NCI-H2081 treated with DMSO at 0.1 percent for 48 hours (cell line): Measurements from ENCODE around the gene ZNF219.
A peak's percentile ranks its signal among the peaks of the same experiment; 100 is the strongest.

Experiments
- DNase-seq: peaks from one replicate; lab custom pipeline; 2025; lab: John Stamatoyannopoulos, UW

The ZNF219 gene

GRCh38 chr14:21101802-21102413 lies 3.5 kb upstream of the ZNF219 start:
- DNase-seq, result no peak

- no peak for DNase-seq
Observed at GRCh38 chr14:21100931-21101330, 2.5 kb upstream of the ZNF219 start, which contains the start of gene TMEM253. Gene TMEM253, plus strand, starts transcription at chr14:21101066. Its CDS starts 278 bp downstream, at chr14:21101344.

- DNase-seq, result no peak
Observed at GRCh38 chr14:21099596-21099985, 1.1 kb upstream of the ZNF219 start.

GRCh38 chr14:21098892-21099595 lies 589 bp upstream of the ZNF219 start:
- DNase-seq, result no peak

- DNase-seq, result no peak
Observed at GRCh38 chr14:21097636-21098075, 799 bp downstream of the ZNF219 start.

- DNase-seq, result no peak
Observed at GRCh38 chr14:21096978-21097635, 1.3 kb downstream of the ZNF219 start.

GRCh38 chr14:21096438-21096837 lies 2.0 kb downstream of the ZNF219 start:
- DNase-seq, result no peak

GRCh38 chr14:21095430-21096205 lies 2.8 kb downstream of the ZNF219 start:
- DNase-seq, result no peak

- no peak for DNase-seq
Observed at GRCh38 chr14:21093769-21094681, 4.4 kb downstream of the ZNF219 start.

GRCh38 chr14:21093018-21093417 lies 5.4 kb downstream of the ZNF219 start:
- DNase-seq, result no peak

GRCh38 chr14:21092273-21093011 lies 6.0 kb downstream of the ZNF219 start:
- no peak for DNase-seq

GRCh38 chr14:21091821-21092272 lies 6.6 kb downstream of the ZNF219 start:
- no peak for DNase-seq

- DNase-seq, result no peak
Observed at GRCh38 chr14:21090940-21091663, 7.4 kb downstream of the ZNF219 start.

GRCh38 chr14:21090194-21090939 lies 8.1 kb downstream of the ZNF219 start:
- DNase-seq, result no peak

- no peak for DNase-seq
Observed at GRCh38 chr14:21089877-21090193, 8.6 kb downstream of the ZNF219 start.

GRCh38 chr14:21089271-21089670 lies 9.2 kb downstream of the ZNF219 start:
- DNase-seq, result no peak

GRCh38 chr14:21088687-21089086 lies 9.8 kb downstream of the ZNF219 start:
- DNase-seq, result no peak

GRCh38 chr14:21087294-21088091 lies 11.0 kb downstream of the ZNF219 start:
- DNase-seq, result peak; percentile 52
